ENCODE results near the gene HDX. TPM values are rescaled to one million over a fixed set of nuclear protein-coding genes. Genes with fewer than 3 reads are reported as not detected.

HDX gene
- total RNA-seq, 1 donor from 2014 or later: 12.3 TPM

Small RNA genes lying within 50 kb of the gene (small RNA-seq; reads per million reads assigned to genes)
- gene AL450471.1 (ENCODE audit: low replicate concordance): not detected
